Measurements from ENCODE around the gene ADH7.
"Not testable (repeated sequence)": the region's sequence is repeated elsewhere in the genome, so short reads cannot be mapped to it uniquely, and the experiment has no call there.

ADH7 gene

DNA sequence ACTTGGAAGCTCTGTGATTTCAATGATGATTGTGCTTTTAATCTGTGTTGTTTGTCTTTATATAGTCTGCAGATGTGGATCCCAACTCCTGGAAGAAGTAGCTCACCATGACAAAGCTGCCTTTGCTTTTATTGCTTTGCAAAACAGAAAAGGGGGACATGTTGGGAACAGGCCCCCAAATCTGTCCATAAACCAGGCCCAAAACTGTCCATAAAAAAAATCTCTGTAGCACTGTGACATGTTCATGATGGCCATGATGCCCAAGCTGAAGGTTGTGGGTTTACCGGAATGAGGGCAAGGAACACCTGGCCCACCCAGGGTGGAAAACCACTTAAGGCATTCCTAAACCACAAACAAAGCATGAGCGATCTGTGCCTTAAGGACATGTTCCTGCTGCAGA lies 62.7 kb downstream of the ADH7 start:
- not testable (repeated sequence) for H3K9me3 ChIP-seq (ENCODE audit: control insufficient read depth, low read depth, low read length); H3K27ac ChIP-seq (ENCODE audit: low read length); H3K4me1 ChIP-seq (ENCODE audit: control insufficient read depth, low read depth, low read length); H3K27me3 ChIP-seq (ENCODE audit: control insufficient read depth, insufficient read depth, low read length); H3K4me3 ChIP-seq (ENCODE audit: low read length); H3K9ac ChIP-seq (ENCODE audit: low read length); H3K36me3 ChIP-seq (ENCODE audit: control insufficient read depth, low read depth, low read length)

- not testable (repeated sequence) for H3K4me1 ChIP-seq (ENCODE audit: control insufficient read depth, low read depth, low read length); H3K4me3 ChIP-seq (ENCODE audit: low read length); H3K27ac ChIP-seq (ENCODE audit: low read length); H3K9ac ChIP-seq (ENCODE audit: low read length); H3K9me3 ChIP-seq (ENCODE audit: control insufficient read depth, low read depth, low read length); H3K36me3 ChIP-seq (ENCODE audit: control insufficient read depth, low read depth, low read length); H3K27me3 ChIP-seq (ENCODE audit: control insufficient read depth, insufficient read depth, low read length)
Observed at GRCh38 chr4:99367817-99368216, 67.3 kb downstream of the ADH7 start.

DNA sequence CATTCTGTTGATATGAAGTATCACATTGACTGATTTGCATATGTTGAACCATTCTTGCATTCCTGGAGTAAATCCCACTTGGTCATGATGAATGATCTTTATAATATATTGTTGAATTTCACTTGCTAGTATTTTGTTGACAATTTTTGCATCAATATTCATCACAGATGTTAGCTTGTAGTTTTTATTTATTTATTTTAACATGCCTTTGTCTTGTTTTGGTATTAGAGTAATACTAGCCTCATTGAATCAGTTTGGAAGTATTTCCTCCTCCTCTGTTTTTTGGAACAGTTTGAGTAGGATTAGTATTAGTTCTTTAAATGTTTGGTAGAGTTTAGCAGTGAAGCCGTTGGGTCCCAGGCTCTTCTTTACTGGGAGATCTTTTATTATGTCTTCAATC lies 68.7 kb downstream of the ADH7 start:
- no peaks in the 10 kb centered on the region for H3K9me3 ChIP-seq (ENCODE audit: control insufficient read depth, low read depth, low read length)
- H3K36me3 ChIP-seq (ENCODE audit: control insufficient read depth, low read depth, low read length): no peaks in the 10 kb centered on the region
- no peaks in the 10 kb centered on the region for H3K27me3 ChIP-seq (ENCODE audit: control insufficient read depth, insufficient read depth, low read length)
- no peak overlapping the region for H3K9ac ChIP-seq (ENCODE audit: low read length)
- no peaks in the 10 kb centered on the region for H3K4me1 ChIP-seq (ENCODE audit: control insufficient read depth, low read depth, low read length)
- H3K27ac ChIP-seq (ENCODE audit: low read length): no peak overlapping the region
- no peak overlapping the region for H3K4me3 ChIP-seq (ENCODE audit: low read length)

DNA sequence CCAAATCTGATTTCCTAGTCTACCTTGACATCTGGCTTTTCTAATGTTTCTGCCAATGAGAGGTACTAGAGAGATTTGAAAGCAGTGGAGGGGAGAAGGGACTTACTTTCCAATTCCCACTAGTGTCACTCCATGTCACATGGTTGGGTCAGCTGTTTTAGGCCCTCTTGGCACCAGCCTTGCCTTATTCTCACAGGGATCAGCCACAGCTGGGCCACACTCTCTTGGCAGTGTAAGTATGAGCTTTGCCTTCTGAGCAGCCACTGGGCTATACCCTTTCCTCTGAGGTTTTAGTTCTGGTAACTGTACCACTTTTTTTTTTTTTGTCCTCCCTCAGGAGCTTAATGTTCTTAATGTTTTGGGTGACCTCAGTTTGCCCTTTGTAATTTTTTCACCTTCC lies 72.4 kb downstream of the ADH7 start:
- H3K9ac ChIP-seq (ENCODE audit: low read length): no peak overlapping the region
- no peaks in the 10 kb centered on the region for H3K36me3 ChIP-seq (ENCODE audit: control insufficient read depth, low read depth, low read length)
- no peak overlapping the region for H3K27ac ChIP-seq (ENCODE audit: low read length)
- H3K4me1 ChIP-seq (ENCODE audit: control insufficient read depth, low read depth, low read length): no peaks in the 10 kb centered on the region
- H3K4me3 ChIP-seq (ENCODE audit: low read length): no peak overlapping the region
- no peaks in the 10 kb centered on the region for H3K9me3 ChIP-seq (ENCODE audit: control insufficient read depth, low read depth, low read length)
- no peaks in the 10 kb centered on the region for H3K27me3 ChIP-seq (ENCODE audit: control insufficient read depth, insufficient read depth, low read length)
